ENCODE data around the gene KRT86. TPM values are rescaled to one million over a fixed set of nuclear protein-coding genes. Genes with fewer than 3 reads are reported as not detected.
A peak's percentile ranks its signal among the peaks of the same experiment; 100 is the strongest.

The KRT86 gene
- total and polyA plus RNA-seq, 2 of the 8 experiments (the other 6 are each of a cell fraction or from before 2014, with no cell fraction given), result 0.12 TPM; not detected in 1

DNA sequence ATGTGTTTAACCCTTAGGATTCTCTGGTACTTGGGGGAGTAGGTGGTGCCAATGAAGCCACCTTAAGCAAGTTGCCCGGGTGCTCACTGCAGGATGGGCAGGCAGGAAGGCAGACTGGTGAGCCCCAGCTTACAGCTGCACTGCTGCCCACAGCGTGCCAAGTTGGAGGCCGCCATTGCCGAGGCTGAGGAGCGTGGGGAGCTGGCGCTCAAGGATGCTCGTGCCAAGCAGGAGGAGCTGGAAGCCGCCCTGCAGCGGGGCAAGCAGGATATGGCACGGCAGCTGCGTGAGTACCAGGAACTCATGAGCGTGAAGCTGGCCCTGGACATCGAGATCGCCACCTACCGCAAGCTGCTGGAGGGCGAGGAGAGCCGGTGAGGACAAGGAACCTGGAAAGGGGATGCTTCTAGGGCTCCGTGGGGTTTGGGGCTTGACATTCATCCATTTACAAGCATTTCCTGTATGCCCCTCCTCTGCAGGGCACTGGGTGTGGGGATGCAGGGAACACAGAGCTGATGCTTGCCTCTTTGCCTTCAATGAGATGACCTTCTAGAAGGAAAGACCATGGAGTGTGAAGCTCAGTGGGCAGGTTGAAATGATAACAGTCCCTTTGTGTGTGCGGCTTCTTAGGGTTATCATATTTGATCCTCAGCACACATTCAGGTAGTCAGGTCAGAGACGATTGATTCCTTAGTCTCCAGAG, 29.0 kb upstream of the KRT86 start:
- Histone ChIP-seq H2AK5ac (ENCODE audit: low read depth, low read length) (no peak overlapping the region), H3K9ac (replicated peaks in 1 of 4; ENCODE audit: extremely low read depth in 1 of 4, low read depth in 3 of 4, low read length in 3 of 4) (no peak overlapping the region), H2BK5ac (ENCODE audit: low read depth, low read length) (no peak overlapping the region)

More for the DNA sequence above, 29.0 kb upstream of the KRT86 start:
- Histone ChIP-seq H2AFZ (ENCODE audit: low read length) (no peak overlapping the region), H4K8ac (ENCODE audit: extremely low read depth, insufficient read depth, low read length) (no peak overlapping the region), H4K91ac (replicated peaks; ENCODE audit: insufficient read length, low read length) (no peak overlapping the region), H3K27ac (ENCODE audit: low read depth, low read length) (no peak overlapping the region), H3K56ac (replicated peaks; ENCODE audit: insufficient read length, low read depth, low read length) (no peak overlapping the region), H3K9me3 (ENCODE audit: insufficient read depth in 2 of 2, low read depth in 1 of 2, low read length in 1 of 2) (no peaks in the 10 kb centered on the region), H3K27me3 (replicated peaks in 1 of 4; ENCODE audit: control insufficient read depth in 3 of 4, extremely low read depth in 1 of 4, insufficient read depth in 3 of 4, low read length in 3 of 4) (peaks cover 4 to 20% (median 15%) of the 10 kb centered on the region in 4 experiments), H2BK120ac (replicated peaks; ENCODE audit: low read depth, low read length) (no peak overlapping the region), H3K14ac (ENCODE audit: insufficient read length) (no peak overlapping the region), H2BK20ac (ENCODE audit: low read length) (no peak overlapping the region), H3K23ac (ENCODE audit: insufficient read length) (no peak overlapping the region), H3K79me1 (ENCODE audit: low read depth, low read length) (no peaks in the 10 kb centered on the region), H3K23me2 (ENCODE audit: low read depth, low read length) (peaks cover 3% of the 10 kb centered on the region; the same call in 1 of the 2 replicates), H2BK15ac (ENCODE audit: low read length) (no peak overlapping the region), H3K79me2 (ENCODE audit: control insufficient read depth in 1 of 2, insufficient read depth in 2 of 2, low read length in 2 of 2) (no peaks in the 10 kb centered on the region), H3K4me1 (replicated peaks in 1 of 4; ENCODE audit: control insufficient read depth in 3 of 4, insufficient read depth in 4 of 4, low read length in 3 of 4) (peaks cover 0 to 12% (median 5%) of the 10 kb centered on the region in 4 experiments; a peak in 5 of 7 replicates), H3K4me3 (ENCODE audit: extremely low read depth in 1 of 4, insufficient read depth in 2 of 4, low read depth in 3 of 4, low read length in 4 of 4) (no peak overlapping the region), H2BK12ac (ENCODE audit: low read depth, low read length) (no peak overlapping the region), H3K18ac (ENCODE audit: extremely low read depth, low read length) (no peak overlapping the region), H3K4me2 (ENCODE audit: insufficient read depth in 1 of 2, low read depth in 2 of 2, low read length in 2 of 2) (no peak overlapping the region), H4K20me1 (replicated peaks in 1 of 2; ENCODE audit: control insufficient read depth in 1 of 2, insufficient read depth in 2 of 2, low read length in 2 of 2) (no peaks in the 10 kb centered on the region), H4K5ac (ENCODE audit: insufficient read length, low read depth, low read length) (no peak overlapping the region), H3K4ac (replicated peaks; ENCODE audit: insufficient read length, low read depth, low read length) (no peak overlapping the region), H3K36me3 (ENCODE audit: control insufficient read depth in 2 of 4, insufficient read depth in 4 of 4, low read length in 3 of 4) (no peaks in the 10 kb centered on the region)
- POLR2A ChIA-PET (ENCODE audit: partially characterized antibody), result interaction anchor here (1.4 to 1.5 kb wide), 2 partner anchors 11 to 15 kb away, joined by 3 read pairs; no protein-coding TSS in a partner anchor
- no peak for TF ChIP-seq SRF (IDR thresholded peaks at IDR 0.05; ENCODE audit: low read depth, low read length)
- no peak for TF ChIP-seq TEAD4 (IDR thresholded peaks at IDR 0.05; ENCODE audit: low read depth, low read length)
- TF ChIP-seq, protein P1, sequence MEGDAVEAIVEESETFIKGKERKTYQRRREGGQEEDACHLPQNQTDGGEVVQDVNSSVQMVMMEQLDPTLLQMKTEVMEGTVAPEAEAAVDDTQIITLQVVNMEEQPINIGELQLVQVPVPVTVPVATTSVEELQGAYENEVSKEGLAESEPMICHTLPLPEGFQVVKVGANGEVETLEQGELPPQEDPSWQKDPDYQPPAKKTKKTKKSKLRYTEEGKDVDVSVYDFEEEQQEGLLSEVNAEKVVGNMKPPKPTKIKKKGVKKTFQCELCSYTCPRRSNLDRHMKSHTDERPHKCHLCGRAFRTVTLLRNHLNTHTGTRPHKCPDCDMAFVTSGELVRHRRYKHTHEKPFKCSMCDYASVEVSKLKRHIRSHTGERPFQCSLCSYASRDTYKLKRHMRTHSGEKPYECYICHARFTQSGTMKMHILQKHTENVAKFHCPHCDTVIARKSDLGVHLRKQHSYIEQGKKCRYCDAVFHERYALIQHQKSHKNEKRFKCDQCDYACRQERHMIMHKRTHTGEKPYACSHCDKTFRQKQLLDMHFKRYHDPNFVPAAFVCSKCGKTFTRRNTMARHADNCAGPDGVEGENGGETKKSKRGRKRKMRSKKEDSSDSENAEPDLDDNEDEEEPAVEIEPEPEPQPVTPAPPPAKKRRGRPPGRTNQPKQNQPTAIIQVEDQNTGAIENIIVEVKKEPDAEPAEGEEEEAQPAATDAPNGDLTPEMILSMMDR (IDR thresholded peaks at IDR 0.05; ENCODE audit: control extremely low read depth in 1 of 3, insufficient read depth in 1 of 3, low read depth in 1 of 3, low read length in 3 of 3), result peak in 2 of 3 experiments; percentile 9 to 18; a peak in 1 of 4 replicates
- 0 out of 4 replicates have a peak, but pooled peaks of 1 of the 2 experiments have one; percentile 2 for TF ChIP-seq RAD21 (IDR thresholded peaks at IDR 0.05 in 1 of 2, conservative IDR thresholded peaks at IDR 0.05 in 1 of 2; ENCODE audit: low read depth in 2 of 2, low read length in 2 of 2)
- DNase-seq (ENCODE audit: low read depth in 1 of 2, low spot score in 2 of 2) (no peak), FAIRE-seq (no peak)
- CTCF ChIA-PET (ENCODE audit: partially characterized antibody), result interaction anchor here (0.7 to 17.6 kb wide), 15 partner anchors 7 to 176 kb away, joined by 3 to 151 read pairs (median 6); partner anchors contain the start of gene ATG101
- WGBS, 2 experiments (ENCODE audit: extremely low coverage in 1 of 2, insufficient coverage in 1 of 2, insufficient read length in 1 of 2, insufficient replicate concordance in 2 of 2, low coverage in 1 of 2, low lambda C conversion rate in 2 of 2, missing lambda C conversion rate in 1 of 2), result 87% methylated on average over 20 of the region's 20 CpGs; no CpG with 5 or more reads in 1 of the 2 experiments
